Stimulated activated CD4-positive, alpha-beta T cell treated with anti-CD3 and anti-CD28 coated beads, Interleukin-4, amount 100 ng/mL, for 1 hour (primary cell): ENCODE measurements around the gene ARMC12.

Source experiments
- DNase-seq: peaks from one replicate; pipeline ENCODE4 v3.0.0-alpha.2; 2020

The ARMC12 gene

DNA sequence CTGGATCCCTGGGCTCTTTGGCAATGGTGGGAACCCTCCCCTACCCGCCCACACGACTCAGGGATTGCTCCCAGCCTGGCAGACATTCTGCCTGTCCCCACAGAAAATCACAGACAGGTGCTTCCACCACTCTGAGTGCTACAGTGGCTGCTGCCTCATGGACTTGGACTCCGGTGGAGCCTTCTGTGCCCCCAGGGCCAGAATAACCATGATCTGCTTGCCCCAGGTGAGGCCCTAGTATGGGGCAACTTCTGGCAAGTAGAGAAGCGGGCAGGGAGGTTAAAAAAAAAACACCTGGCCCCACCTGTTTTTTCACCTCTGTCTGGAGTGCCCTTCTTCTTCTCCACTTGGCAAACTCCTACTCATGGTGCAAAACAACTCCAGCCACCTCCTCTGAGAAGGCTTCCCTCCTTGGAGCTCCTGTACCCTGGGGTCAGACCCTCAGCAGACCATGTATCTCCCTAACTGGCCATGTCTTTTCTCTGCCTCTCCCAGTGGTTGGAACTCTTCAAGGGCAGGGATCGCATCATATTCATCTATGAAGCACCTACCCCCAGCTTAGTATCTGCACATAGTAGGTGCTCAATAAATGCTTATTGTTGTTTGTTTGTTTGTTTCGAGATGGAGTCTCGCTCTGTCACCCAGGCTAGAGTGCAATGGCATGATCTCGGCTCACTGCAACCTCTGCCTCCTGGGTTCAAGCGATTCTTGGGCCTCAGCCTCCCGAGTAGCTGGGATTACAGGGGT, 40.7 kb downstream of the ARMC12 start:
- no peak for DNase-seq

DNA sequence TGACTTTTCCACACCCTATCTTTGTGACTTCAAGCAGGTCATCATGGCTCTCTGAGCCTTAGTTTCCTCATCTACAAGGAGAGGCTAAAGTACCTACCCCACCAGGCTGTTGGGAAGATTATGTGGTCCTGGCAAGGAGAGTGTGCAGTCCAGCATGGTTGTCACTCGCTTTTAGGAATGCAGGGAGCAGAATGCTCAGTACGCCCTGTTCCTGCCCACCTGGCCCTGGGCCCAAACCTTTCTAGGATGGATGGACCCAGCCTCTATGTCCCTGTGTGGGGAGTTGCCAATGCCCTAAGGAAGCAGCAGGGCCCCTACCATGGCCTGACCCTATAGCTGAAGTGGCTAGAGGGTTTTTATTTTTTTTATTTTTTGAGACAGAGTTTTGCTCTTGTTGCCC, 41.6 kb downstream of the ARMC12 start:
- no peak for DNase-seq

DNA sequence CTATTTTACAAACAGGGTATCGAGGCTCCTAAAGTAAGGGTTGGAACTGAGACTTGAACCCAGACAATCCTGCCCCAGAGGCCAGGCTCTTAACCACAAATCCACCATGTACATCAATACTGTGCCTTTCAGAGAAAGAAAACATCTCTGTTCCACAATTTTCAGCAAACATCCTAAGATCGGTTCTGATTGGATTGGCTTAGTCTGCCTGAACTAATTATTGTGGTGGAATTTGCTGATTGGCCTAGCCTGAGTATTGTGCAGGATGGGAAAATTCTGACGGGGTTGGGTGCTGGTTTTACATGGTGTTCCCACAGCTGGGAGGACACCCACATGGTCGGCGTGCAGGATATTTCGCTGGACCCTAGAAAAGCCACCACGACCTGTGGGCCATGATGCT, 43.9 kb downstream of the ARMC12 start, which contains the start of gene CLPSL1:
Gene CLPSL1 (plus strand): TSS at position 301 of the 400 bp plus-strand sequence. CDS start 92 bp downstream, at position 393.
- no peak for DNase-seq

DNA sequence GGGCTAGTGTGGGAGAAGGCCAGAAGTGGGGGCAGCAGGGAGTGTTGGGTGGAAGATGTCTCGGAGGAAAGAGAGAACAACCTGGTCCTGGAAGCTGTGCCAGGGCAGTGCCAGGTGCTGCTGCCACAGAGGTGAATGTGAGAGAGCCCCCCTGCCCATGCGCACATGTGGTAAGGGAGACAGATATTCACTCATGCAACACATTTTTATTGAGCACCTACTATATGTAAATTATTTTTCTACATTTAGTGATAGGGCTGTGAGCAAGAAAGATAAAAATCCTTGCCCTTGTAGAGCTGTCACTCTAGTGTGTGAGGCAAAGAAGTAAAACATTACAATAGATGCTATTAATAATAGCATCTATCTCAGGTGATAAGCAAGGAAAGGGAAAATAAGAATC, 44.5 kb downstream of the ARMC12 start:
- DNase-seq, result no peak

DNA sequence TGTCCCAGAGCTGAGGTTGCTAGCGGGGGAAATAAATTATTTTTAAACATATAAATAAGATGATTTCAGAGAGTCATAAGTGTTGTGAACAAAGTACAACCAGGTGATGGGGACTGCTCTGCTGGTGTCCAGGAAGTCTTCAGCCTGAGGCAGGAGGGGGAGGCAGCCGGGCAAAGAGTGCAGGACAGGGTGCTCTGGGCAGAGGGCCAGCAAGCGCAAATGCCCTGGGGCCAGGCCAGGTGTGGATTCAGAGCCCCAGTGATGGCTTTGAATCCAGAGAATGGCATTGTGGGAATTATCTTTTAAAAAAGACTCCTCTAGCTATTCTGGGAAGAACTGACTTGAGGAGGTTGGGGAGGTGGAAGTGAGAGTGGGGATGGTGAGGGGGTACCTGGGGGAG, 45.6 kb downstream of the ARMC12 start:
- DNase-seq, result no peak

DNA sequence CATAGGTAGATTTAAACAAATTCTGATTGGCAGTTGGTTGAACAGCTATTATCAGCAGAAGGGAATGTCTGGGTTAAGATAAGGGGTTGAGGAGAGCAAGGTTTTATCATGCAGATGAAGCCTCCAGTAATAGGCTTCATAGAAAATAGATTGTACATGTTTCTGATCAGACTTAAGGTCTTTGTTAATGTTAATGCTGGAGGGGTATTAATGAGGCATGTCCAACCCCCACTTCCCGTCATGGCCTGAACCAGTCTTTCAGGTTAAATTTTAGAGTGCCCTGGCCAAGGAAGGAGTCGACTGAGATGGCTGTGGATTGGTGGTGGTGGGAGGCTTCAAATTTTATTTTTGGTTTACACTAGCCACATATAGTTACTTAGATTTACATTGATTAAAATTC, 47.4 kb downstream of the ARMC12 start:
- no peak for DNase-seq

DNA sequence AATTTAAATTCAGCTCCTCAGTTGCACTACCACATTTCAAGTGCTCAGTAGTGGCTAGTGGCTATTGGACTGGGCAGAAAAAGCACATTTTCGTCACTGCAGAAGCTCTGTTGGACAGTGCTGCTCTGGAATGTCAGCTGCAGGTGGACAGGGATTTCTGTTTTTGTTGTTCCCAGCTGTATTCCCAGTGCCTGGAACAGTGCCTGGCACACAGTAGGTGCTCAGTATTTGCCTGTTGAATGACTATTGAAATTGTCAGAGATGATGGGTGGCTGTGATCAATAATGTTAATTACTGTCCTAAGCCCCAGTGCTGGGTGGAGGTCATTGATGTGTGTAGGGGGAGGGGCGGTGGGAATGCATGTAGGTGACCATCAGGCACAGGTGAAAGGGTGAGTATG, 49.4 kb downstream of the ARMC12 start:
- no peak for DNase-seq

DNA sequence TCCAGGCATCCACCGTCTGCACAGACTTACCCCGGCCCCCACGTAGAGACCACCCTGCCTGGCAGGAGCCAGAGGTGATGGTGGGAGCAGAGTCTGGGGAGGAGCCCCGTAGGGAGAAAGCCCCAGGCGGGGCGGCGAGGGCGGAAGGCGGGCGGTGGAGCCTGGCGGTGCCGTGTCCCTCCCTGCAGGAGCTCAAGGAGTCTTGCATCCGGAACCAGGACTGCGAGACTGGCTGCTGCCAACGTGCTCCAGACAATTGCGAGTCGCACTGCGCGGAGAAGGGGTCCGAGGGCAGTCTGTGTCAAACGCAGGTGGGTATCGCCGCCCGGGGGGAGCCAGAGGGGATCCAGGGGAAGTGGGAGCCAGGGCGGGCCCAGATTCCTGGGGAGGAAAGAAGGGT, 50.0 kb downstream of the ARMC12 start:
- DNase-seq, result no peak

DNA sequence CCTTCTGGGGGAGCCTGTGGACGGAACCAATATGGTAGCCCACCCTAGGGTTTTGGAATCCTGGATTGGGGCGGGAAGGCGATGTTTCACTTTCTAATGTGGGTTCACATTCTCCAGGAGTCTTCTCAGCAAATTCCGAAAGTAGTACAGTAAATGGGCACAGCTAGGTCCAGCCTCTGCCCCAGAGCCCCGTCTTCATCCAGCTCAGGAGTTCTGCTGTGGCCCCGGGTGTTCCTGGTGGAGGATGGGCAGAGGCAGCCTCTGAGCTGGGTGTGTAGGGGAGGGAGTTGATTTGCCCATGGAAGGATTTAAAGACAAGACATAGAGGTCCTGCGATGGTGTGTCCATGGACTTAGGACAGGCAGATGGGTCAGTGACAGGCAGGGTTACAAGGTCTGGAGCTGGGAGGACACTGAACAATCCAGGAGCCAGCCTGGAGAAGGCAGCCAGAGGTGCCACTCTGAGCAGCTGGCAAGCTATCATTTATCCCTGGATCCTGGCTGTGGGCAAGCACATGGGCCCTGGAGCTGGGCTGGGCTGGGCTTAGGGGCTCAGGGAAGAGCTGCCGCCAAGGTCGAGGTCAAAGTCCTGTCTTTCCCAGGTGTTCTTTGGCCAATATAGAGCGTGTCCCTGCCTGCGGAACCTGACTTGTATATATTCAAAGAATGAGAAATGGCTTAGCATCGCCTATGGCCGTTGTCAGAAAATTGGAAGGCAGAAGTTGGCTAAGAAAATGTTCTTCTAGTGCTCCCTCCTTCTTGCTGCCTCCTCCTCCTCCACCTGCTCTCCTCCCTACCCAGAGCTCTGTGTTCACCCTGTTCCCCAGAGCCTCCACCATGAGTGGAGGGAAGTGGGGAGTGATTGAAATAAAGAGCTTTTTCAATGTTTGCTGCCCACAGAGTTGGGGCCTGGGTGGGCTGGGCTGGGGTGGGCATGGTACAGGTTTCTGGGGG, 50.7 kb downstream of the ARMC12 start:
- no peak for DNase-seq

DNA sequence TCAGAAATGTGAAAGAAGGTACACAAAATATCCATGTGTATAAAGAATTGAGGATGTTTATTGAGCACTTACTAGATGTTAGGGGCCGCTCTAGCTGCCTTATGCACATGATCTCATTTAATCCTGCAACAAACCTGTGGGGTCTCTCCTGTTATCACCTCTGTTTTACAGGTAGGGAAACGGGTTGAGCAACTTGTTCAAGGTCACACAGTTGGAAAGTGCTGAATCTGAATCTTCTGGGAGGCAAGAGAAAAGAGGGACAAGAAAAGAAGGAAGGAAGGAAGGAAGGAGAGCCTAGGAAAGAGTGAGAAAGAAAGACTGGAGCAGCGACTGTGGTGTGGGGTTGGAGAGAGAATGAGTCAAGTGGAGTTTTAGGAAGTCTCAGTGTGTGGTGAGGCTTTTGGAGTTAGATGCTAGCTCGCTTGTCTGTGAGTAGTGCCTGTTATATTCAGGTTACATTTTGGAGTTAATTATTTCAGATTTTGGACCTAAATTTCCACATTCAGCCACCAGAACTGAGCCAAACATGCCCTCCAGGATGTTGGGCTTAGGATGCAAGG, 51.7 kb downstream of the ARMC12 start:
- no peak for DNase-seq

DNA sequence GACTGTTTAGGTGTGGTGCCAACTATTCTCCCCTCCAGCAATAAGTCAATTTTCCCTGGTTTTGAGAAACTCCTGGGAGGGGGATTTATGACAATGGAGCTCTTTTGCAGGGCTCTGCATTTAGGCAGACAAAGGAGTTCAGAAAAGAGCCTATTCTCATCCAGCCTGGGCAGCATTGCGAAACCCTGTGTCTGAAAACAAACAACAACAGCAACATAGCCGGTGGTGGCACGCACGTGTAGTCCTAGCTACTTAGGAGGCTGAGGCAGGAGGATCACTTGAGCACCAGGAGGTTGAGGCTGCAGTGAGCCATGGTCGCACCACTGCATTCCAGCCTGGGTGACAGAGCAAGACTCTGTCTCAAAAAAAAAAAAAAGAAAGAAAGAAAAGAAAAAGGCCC, 53.9 kb downstream of the ARMC12 start:
- DNase-seq, result no peak

DNA sequence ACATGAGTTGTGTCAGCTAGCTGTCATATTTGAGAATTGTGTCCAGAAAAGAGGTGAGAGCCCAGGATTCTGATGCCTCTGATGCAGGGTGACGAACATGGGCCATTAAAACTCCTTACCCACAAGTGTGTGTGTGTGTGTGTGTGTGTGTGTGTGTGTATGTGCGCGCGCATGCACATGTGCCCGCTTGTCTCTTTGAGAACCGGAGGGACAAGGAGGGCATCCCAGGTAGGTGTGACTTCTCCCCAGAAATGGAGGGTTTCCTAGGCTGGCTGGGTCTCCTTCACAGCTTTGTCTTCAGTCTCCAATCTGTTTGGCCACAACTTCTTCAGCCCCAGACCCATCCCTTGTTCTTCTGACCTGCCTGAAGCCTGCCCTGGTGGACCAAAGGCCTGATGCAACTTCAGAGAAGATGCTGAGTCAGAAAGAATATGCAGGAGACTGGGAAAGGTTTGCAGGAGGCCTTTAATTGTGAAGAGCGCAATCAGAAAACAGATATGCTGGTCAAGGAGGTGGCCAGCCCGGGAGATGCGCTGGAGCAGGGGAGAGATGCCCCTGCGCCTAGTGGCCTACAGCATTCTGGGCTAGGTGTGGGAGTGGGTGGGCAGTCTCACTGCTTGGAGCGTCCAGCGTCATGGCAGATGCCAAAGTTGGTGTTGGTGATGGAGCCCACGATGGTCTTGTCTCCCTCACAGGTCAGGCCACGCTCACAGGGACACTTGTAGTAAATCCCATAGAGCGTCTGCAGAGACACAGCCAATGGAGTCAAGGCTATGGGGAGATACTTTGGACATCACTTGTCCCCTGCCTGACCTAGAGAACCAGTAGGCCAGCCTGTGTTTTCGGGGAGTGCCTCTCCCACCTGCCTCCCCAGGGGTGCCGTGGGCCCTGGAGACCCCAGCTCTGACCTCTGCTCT, 58.0 kb downstream of the ARMC12 start:
- no peak for DNase-seq

DNA sequence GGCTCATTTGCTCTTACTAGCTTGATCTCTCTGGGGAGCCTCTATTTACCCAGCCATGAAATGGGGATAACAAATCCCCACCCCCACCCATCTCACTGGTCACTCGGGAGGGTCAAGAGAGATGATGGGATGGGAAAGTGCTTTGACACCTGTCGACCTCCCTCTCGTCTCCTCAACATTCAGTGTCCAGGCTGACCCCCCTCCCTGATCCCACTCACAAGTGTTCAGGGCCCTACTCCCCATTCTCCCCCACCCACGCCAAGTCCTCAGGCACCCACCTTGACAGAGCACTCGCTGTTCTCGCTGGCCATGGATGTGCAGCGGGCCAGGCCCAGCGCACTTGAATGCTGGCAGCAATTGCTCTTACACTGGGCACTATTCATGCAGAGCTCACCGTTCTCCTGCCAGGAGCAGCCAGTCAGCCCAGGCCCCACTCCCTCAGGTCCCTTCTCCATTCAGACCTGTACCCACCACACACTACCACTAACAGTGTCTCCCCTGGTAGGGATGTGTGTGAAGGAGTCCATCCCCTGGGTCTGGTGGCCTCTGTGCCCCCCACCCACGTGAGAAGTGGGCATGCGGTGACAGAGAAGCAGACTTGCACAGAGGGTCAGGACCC, 58.7 kb downstream of the ARMC12 start:
- DNase-seq, result no peak

DNA sequence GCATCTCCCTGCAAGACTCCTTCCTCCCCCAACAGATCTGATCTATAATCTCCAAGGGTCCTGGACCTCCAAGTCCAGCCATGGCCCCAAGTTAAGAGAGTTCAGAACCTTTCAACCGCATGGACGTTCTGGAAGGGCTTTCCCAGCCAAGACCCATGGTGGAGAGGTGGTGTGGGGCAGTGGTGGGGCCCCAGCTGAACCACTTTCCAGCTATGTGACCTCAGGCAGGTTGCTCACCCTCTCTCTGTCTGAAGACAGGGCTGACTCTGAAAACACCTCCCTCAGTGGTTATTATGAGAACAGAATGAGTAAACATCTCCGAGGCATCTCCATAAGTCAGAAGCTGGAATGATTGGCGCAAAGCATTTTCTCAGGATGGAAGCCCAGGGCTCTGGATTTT, 59.4 kb downstream of the ARMC12 start:
- DNase-seq, result no peak

DNA sequence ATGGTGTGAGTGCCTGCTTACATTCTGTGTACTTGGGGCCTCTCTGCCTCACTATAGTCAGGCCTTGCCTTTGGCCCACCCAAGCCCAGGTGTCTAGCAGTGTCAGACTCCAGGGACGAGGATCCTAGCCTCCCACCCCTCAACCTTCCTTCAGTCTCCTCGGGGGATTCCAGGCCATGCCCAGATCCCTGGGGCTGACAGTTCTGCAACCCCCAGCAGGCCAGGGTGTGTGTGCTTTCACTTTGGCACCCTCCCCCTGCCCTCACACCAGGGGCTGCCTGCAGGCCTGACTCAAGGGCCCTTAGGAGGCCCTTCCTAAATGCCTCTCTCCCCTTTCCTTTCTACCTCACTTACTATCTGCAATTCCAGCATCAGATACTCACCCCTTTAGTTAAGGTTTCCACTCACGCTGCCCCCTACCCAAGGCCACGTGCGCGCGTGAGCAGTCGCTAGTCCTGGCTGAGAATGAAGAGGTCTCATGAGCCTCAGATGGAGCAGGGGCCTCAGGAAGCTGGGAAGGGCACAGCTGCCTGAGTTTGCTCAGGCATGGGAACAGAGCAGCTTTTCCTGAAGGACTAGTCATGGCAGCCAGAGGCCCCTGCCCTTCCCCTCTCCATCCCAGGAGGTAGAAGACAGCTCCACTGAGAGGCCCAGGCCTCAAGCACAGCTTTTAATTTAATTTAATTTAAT, 61.1 kb downstream of the ARMC12 start:
- DNase-seq, result no peak
